ENCODE data around the gene MEF2C.
"Not testable (repeated sequence)": the region's sequence is repeated elsewhere in the genome, so short reads cannot be mapped to it uniquely, and the experiment has no call there.

MEF2C gene

GRCh38 chr5:88862547-88863175, 20.3 kb downstream of the MEF2C start:
- no peak for DNase-seq (ENCODE audit: low read depth in 2 of 2)

GRCh38 chr5:88861231-88861630, 21.8 kb downstream of the MEF2C start:
- no peak for DNase-seq (ENCODE audit: low read depth in 2 of 2)

DNA sequence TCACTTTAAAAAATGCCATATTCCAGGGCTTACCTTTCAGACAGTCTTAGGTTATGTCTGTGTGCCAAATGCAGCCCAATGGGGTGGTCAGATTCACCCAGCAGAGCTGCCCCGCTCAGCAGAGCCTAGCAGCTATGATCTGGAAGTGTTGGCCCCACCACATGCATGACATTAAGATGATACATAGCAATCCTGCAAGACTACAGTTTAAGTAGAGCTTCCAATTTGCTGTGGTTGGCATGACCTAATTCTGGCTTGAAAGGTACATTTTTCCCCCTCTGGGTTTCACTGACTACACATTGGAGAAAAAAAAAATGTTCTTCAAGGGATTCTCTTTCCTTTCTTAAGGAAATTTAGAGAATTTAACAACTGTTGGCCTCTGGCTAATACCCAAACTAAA, 22.5 kb downstream of the MEF2C start:
- no peak for DNase-seq (ENCODE audit: low read depth in 2 of 2)

- no peak for DNase-seq (ENCODE audit: low read depth in 2 of 2)
Observed at GRCh38 chr5:88858392-88858791, 24.6 kb downstream of the MEF2C start.

- DNase-seq (ENCODE audit: low read depth in 2 of 2) = not testable (repeated sequence)
Observed at GRCh38 chr5:88856381-88856780, 26.6 kb downstream of the MEF2C start.

- no peak for DNase-seq (ENCODE audit: low read depth in 2 of 2)
Observed at GRCh38 chr5:88854769-88855168, 28.2 kb downstream of the MEF2C start.

DNA sequence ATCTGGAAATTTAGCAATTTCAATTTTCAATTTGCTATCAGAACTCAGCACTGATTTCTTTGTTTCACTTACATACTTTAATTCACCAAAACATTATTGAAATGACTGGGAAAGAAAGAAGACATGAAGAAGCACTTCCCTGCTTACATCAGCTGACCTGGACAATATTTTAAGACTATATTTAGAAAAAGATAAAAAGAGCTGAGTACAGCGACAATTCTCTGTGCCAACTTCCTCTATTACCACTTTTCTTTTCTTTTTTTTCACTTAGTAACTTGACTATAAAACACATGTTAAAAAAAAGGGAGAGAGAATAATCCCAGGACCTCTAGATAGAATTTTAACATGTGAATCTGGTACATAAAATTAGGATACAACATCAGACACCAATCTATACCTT, 35.6 kb downstream of the MEF2C start:
- DNase-seq (ENCODE audit: low read depth in 2 of 2) = no peak

GRCh38 chr5:88846434-88846833, 36.5 kb downstream of the MEF2C start:
- DNase-seq (ENCODE audit: low read depth in 2 of 2) = no peak

DNA sequence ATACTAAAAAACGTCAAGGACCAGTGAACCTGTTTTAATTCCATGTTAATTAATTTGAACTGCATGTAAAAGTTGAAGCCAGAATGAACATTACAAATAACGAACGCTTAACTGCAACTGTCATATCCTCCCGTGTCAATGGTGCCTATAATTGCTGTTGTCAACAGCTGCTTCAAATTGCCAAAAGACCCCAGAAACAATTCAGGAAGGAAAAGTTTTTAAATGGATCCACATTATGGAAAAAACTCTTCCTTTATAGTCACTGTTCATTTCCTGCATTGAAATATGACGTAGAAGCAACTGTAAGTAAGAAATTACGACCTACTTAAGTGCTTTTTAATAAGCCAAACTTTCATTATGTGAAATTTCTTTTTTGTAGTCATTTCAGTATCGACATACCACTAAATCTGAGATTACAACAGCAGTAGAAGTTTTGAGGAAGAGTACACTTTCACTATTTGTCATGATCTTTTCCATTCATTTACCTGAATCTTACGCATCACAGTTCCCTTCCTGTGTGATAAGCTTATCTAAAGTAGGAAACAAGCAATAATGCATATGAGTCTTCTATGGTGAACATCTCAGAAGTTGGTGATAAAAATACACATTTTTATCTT, 37.8 kb downstream of the MEF2C start:
- no peak for DNase-seq (ENCODE audit: low read depth in 2 of 2)

DNA sequence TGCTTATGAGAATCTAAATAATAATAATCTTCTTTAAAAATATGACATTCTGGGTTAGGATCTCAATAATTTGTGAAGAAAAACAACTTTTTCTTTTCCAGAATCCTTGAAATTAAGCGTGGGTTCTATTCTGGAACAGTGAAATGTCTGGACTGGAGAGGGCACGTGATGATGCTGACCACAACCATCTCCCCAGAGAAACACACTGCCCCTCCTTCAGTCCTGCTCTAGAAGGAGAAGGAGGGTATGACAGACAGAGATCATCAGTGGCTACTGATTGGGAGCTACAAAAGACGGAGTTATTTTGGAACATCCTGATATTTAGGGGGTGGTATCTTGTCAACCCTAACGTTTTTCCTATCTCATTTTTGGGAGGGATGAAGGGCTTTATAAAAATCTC, 40.2 kb downstream of the MEF2C start:
- no peak for DNase-seq (ENCODE audit: low read depth in 2 of 2)

DNA sequence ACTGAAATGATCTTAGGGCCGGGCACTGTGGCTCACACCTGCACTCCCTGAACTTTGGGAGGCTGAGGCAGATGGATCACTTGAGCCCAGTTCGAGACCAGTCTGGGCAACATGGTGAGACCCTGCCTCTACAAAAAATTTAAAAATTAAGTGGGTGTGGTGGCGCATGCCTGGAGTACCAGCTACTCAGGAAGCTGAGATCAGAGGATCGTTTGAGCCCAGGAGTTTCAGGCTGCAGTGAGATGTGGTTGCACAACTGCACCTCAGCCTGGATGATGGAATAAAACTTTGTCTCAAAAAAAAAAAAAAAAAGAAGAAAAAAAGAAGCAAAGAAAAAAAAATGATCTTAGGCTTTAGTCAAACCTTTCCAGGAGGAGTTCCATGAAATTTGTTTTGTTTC, 41.8 kb downstream of the MEF2C start:
- DNase-seq (ENCODE audit: low read depth in 2 of 2) = no peak

GRCh38 chr5:88840495-88840894, 42.5 kb downstream of the MEF2C start:
- no peak for DNase-seq (ENCODE audit: low read depth in 2 of 2)

- DNase-seq (ENCODE audit: low read depth in 2 of 2) = no peak
Observed at GRCh38 chr5:88839238-88839637, 43.7 kb downstream of the MEF2C start.

DNA sequence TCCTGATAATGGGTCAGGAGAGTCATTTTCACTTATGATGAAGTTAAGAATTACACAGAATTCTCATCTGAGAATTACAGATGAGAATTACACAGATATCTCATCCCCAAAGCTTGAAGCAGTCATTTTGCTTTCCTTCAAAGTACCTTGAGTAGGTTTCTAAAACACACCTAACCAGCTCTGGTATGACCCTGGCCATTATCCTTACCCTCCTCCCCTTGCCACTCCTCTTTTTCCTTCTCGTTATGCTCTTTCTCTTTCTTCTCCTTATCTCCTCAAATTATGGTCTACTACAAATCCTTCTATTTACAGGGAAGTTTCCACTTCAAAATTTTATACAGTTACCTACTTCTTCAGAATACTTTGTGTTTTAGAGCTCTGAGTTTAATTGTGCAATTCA, 44.5 kb downstream of the MEF2C start:
- DNase-seq (ENCODE audit: low read depth in 2 of 2) = no peak

DNA sequence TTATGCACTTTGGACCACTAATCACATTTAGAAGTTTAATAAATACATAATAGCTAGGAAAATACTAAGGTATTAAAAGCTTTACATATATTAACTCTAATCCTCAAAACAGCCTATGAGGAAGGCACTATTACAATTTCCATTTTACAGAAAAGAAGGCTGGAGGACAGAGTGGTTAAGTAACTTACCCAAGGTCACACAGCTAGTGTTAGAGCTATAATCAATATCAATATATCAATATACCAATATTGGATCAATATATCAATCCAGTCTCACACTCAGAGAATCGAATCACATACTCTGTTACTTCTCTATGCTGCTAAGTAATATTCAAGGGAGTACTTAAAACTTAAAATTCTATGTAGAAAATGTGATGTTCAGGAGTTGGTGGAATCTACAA, 45.2 kb downstream of the MEF2C start:
- DNase-seq (ENCODE audit: low read depth in 2 of 2) = no peak

GRCh38 chr5:88837222-88837621, 45.8 kb downstream of the MEF2C start:
- no peak for DNase-seq (ENCODE audit: low read depth in 2 of 2)

DNA sequence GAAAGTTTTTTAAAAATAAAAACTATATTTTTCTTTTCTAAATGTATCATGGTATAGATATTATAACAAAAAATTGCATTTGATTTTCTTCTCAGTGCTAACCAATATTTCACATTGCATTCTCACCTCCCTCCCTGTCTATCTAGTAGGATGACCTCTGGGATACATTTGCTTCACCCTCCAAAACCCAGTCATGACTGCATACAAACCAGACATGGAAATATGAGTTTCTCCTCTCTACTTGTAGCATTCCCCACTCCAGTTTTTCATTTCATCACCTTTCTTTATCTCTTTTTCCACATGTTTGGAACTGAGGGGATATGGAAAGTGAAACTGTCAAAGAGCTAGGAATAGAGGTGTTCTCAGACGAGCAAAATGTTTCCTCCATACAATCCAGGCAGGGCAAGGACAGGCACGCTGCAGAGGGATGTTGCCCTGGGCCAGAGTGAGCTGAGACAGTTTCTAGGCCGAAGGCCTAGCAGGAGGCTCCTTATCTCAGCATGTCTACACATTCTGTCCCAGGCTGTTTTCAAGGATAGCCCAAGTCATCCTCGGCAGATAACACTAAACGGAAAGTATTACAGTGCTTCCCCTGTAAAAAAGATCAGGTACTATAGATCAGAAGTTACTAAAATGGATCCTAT, 46.7 kb downstream of the MEF2C start:
- DNase-seq (ENCODE audit: low read depth in 2 of 2) = no peak

GRCh38 chr5:88834499-88834898, 48.5 kb downstream of the MEF2C start:
- DNase-seq (ENCODE audit: low read depth in 2 of 2) = no peak

DNA sequence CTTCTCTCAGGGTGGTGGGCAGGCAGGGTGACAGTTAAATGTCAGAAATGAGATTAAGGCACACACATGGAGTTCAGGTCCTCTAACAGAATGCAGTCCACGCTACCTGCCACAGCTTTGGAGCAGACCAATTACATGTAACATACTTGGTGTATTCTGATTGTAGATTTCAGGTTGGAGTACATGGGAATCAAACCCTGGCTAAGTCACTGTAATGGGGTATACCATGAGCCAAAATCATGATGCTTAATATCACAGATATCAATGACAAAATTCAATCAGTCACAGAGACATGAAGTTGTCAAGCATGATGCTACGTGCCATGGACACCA, 48.9 kb downstream of the MEF2C start:
- DNase-seq (ENCODE audit: low read depth in 2 of 2) = no peak

DNA sequence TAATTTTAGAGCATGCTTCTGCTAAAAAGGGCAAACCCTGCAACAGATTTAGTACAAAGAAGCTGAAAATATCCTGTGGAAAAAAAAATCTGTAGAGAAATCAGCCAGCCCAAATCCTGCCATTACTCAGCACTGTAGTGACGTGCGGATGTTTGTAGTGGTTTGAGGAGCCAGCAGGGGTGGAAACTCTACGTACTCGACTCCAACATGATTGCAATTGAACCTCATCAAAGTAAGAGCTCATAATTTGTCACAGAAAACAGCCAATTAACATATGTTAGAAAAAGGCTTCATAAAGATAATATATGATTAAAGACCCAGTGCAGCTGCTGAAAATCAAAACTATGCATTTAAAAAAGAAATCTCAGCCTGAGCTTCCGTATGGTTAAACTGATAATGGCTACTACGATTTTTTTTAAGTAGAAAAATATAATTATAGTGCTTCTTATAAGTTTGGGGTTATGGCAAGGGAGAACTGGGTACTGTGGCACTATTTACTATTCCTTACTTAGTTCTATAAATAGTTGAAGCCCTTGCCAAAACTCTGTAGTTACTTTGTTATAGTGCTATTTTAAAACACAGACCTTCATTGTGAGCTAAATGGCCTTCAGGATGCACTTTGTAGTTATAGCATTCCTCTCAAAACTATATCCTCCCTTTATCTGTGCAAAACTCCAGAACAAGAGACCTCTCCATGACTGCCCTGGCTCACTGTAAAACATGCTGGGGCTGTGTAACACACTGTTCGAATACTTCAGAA, 49.4 kb downstream of the MEF2C start:
- no peak for DNase-seq (ENCODE audit: low read depth in 2 of 2)

GRCh38 chr5:88831816-88832215, 51.2 kb downstream of the MEF2C start:
- no peak for DNase-seq (ENCODE audit: low read depth in 2 of 2)

DNA sequence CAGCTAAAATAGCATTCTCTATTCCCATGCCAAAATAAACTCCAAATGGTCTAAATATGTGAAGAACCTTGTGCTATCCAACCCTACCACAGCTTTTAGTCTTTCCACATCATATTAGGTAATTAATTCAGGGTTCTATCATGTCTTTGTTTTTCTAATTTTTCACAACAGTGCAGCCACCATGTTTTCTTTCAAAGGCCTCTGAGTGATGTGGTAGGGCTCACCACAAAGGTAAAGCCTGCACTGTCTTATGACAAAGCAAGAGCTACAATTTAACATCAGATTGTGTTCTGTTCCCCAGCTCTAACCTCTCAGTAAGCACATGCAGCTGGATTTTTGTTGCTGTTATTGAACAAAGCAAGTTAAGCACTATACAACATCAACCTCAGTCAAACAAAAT, 52.4 kb downstream of the MEF2C start:
- DNase-seq (ENCODE audit: low read depth in 2 of 2) = no peak

GRCh38 chr5:88829775-88830174, 53.2 kb downstream of the MEF2C start:
- DNase-seq (ENCODE audit: low read depth in 2 of 2) = no peak
